Uterus (tissue), 2 donors: ENCODE data around the gene ATP8A2.

Experiments used
- POLR2A ChIP-seq, 2 donors: fragments of 450-650 bp; IDR thresholded peaks; one replicate each; pipeline ENCODE4 v1.6.1; 2016; ENCODE audit warnings: antibody characterized with exemption in 2 of 2, mild to moderate bottlenecking in 1 of 2, moderate library complexity in 1 of 2
- TF ChIP-seq, protein P1 (sequence below), 4 experiments: fragments of 200-600 bp in 2 of 4; fragments of 450-650 bp in 2 of 4; sonication (generic) in 2 of 4; IDR thresholded peaks; one replicate each; pipeline ENCODE4 v1.5.1; 2016 to 2019; ENCODE audit warnings: antibody characterized with exemption in 4 of 4, mild to moderate bottlenecking in 2 of 4, moderate library complexity in 1 of 4

DNA sequence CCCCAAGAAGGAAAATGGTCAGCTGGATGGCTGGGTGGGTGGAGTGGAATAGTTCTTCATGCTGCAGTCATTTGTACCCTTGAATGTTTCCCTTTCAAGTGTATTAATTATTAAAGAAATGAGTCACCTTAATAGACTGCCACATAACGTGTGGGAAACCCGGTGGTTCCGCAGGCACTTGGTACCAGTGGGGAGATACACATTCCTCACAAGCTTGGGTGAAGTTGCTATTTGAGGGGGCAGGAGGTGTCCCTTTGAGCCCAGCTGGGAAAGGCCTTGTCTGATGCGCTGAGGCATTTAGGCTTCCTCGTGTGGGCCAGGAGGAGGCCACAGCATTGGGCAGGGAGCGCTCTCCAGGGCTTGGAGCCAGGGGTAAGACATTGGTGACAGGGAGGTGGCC is 57.7 kb downstream of the ATP8A2 start:
- TF ChIP-seq, protein P1, sequence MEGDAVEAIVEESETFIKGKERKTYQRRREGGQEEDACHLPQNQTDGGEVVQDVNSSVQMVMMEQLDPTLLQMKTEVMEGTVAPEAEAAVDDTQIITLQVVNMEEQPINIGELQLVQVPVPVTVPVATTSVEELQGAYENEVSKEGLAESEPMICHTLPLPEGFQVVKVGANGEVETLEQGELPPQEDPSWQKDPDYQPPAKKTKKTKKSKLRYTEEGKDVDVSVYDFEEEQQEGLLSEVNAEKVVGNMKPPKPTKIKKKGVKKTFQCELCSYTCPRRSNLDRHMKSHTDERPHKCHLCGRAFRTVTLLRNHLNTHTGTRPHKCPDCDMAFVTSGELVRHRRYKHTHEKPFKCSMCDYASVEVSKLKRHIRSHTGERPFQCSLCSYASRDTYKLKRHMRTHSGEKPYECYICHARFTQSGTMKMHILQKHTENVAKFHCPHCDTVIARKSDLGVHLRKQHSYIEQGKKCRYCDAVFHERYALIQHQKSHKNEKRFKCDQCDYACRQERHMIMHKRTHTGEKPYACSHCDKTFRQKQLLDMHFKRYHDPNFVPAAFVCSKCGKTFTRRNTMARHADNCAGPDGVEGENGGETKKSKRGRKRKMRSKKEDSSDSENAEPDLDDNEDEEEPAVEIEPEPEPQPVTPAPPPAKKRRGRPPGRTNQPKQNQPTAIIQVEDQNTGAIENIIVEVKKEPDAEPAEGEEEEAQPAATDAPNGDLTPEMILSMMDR (IDR thresholded peaks at IDR 0.05): no peak
- TF ChIP-seq POLR2A (IDR thresholded peaks at IDR 0.05): no peak
